Measurements from ENCODE around the gene DOCK1.

The DOCK1 gene

GRCh38 chr10:127186813-127187212 is 281.6 kb downstream of the DOCK1 start:
- no peak for TF ChIP-seq EZH2phosphoT487 (IDR thresholded peaks at IDR 0.05; ENCODE audit: borderline replicate concordance)
- 0 out of 2 replicates have a peak, but pooled peaks cover 2% of the 10 kb centered on the region for H3K9me3 ChIP-seq (ENCODE audit: insufficient read depth, low read depth, low read length)
- no peaks in the 10 kb centered on the region for H3K79me2 ChIP-seq (ENCODE audit: insufficient read depth, low read length)
- no peak overlapping the region for H3K9ac ChIP-seq (ENCODE audit: low read depth, low read length, poor library complexity, severe bottlenecking)
- no peak overlapping the region for H3K4me2 ChIP-seq (ENCODE audit: low read depth, low read length, poor library complexity, severe bottlenecking)
- no peaks in the 10 kb centered on the region for H4K20me1 ChIP-seq (ENCODE audit: insufficient read depth, low read length, poor library complexity, severe bottlenecking)
- no peaks in the 10 kb centered on the region for H3K36me3 ChIP-seq (ENCODE audit: insufficient read depth, low read length)
- H3F3A ChIP-seq (ENCODE audit: low read depth), result no peaks in the 10 kb centered on the region
- H3K27me3 ChIP-seq (ENCODE audit: insufficient read depth, low read length, poor library complexity, severe bottlenecking), result no peaks in the 10 kb centered on the region
- H3K4me3 ChIP-seq (ENCODE audit: low read length, poor library complexity, severe bottlenecking), result no peak overlapping the region
- H2AFZ ChIP-seq (ENCODE audit: low read length), result no peak overlapping the region
- no peaks in the 10 kb centered on the region for H3K4me1 ChIP-seq (ENCODE audit: insufficient read depth, low read length, poor library complexity, severe bottlenecking)
- no peaks in the 10 kb centered on the region for H3K9me2 ChIP-seq (replicated peaks; ENCODE audit: low read depth, low read length)

DNA sequence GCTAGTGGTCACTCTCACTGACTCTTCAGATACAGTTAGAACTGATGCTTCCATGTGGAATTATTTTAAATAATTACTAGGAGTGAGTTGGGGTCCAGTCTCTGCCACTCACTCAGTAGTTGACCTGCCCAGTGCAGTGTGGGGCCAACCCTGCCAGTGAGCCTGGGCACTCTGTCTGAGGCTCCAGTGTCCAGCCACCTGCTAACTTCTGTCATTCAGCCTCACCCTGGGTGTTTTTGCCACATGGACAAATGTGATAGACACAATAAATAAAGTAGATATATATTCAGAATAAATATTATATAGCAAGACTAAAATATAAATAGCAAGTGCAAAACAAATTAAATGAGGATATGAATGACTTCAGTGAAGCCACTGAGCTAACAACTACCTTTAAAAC is 284.0 kb downstream of the DOCK1 start:
- Histone ChIP-seq H3K9me3 (ENCODE audit: insufficient read depth, low read depth, low read length) (0 out of 2 replicates have a peak, but pooled peaks cover 2% of the 10 kb centered on the region), H4K20me1 (ENCODE audit: insufficient read depth, low read length, poor library complexity, severe bottlenecking) (no peaks in the 10 kb centered on the region), H2AFZ (ENCODE audit: low read length) (no peak overlapping the region), H3K27me3 (ENCODE audit: insufficient read depth, low read length, poor library complexity, severe bottlenecking) (no peaks in the 10 kb centered on the region), H3K79me2 (ENCODE audit: insufficient read depth, low read length) (no peaks in the 10 kb centered on the region), H3K36me3 (ENCODE audit: insufficient read depth, low read length) (no peaks in the 10 kb centered on the region), H3K9ac (ENCODE audit: low read depth, low read length, poor library complexity, severe bottlenecking) (no peak overlapping the region), H3K9me2 (replicated peaks; ENCODE audit: low read depth, low read length) (no peaks in the 10 kb centered on the region), H3K4me3 (ENCODE audit: low read length, poor library complexity, severe bottlenecking) (no peak overlapping the region), H3K4me1 (ENCODE audit: insufficient read depth, low read length, poor library complexity, severe bottlenecking) (no peaks in the 10 kb centered on the region), H3F3A (ENCODE audit: low read depth) (no peaks in the 10 kb centered on the region), H3K4me2 (ENCODE audit: low read depth, low read length, poor library complexity, severe bottlenecking) (no peak overlapping the region)
- TF ChIP-seq EZH2phosphoT487 (IDR thresholded peaks at IDR 0.05; ENCODE audit: borderline replicate concordance), result no peak
- TF ChIP-seq, protein P1, sequence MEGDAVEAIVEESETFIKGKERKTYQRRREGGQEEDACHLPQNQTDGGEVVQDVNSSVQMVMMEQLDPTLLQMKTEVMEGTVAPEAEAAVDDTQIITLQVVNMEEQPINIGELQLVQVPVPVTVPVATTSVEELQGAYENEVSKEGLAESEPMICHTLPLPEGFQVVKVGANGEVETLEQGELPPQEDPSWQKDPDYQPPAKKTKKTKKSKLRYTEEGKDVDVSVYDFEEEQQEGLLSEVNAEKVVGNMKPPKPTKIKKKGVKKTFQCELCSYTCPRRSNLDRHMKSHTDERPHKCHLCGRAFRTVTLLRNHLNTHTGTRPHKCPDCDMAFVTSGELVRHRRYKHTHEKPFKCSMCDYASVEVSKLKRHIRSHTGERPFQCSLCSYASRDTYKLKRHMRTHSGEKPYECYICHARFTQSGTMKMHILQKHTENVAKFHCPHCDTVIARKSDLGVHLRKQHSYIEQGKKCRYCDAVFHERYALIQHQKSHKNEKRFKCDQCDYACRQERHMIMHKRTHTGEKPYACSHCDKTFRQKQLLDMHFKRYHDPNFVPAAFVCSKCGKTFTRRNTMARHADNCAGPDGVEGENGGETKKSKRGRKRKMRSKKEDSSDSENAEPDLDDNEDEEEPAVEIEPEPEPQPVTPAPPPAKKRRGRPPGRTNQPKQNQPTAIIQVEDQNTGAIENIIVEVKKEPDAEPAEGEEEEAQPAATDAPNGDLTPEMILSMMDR (conservative IDR thresholded peaks at IDR 0.05; ENCODE audit: low read length), result no peak

DNA sequence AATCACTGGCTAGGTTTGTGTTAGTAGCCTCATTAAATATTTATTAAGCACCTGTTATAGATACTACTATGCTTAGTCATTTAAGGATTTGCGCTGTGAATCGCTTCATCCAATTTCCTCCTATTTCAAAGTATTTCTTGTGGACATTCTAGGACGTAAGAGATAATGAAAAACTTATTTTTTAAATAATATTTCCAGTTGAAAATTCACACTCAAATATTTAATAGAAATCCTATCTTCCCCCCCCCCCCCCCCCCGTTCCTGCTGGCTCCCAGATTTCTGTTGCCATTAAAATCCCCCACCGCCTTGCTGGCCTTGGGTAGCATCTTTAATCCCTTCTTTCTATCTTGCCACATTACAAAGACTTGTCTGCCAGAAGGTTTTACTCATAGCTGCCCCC is 285.2 kb downstream of the DOCK1 start:
- no peaks in the 10 kb centered on the region for H3K79me2 ChIP-seq (ENCODE audit: insufficient read depth, low read length)
- TF ChIP-seq EZH2phosphoT487 (IDR thresholded peaks at IDR 0.05; ENCODE audit: borderline replicate concordance), result no peak
- TF ChIP-seq, protein P1 (conservative IDR thresholded peaks at IDR 0.05; ENCODE audit: low read length), result no peak
- no peak overlapping the region for H3K4me3 ChIP-seq (ENCODE audit: low read length, poor library complexity, severe bottlenecking)
- no peaks in the 10 kb centered on the region for H3K4me1 ChIP-seq (ENCODE audit: insufficient read depth, low read length, poor library complexity, severe bottlenecking)
- H3K9me3 ChIP-seq (ENCODE audit: insufficient read depth, low read depth, low read length), result 0 out of 2 replicates have a peak, but pooled peaks cover 2% of the 10 kb centered on the region
- H3K36me3 ChIP-seq (ENCODE audit: insufficient read depth, low read length), result no peaks in the 10 kb centered on the region
- no peak overlapping the region for H3K9ac ChIP-seq (ENCODE audit: low read depth, low read length, poor library complexity, severe bottlenecking)
- H4K20me1 ChIP-seq (ENCODE audit: insufficient read depth, low read length, poor library complexity, severe bottlenecking), result no peaks in the 10 kb centered on the region
- no peak overlapping the region for H2AFZ ChIP-seq (ENCODE audit: low read length)
- H3K27me3 ChIP-seq (ENCODE audit: insufficient read depth, low read length, poor library complexity, severe bottlenecking), result no peaks in the 10 kb centered on the region
- H3F3A ChIP-seq (ENCODE audit: low read depth), result no peaks in the 10 kb centered on the region
- H3K4me2 ChIP-seq (ENCODE audit: low read depth, low read length, poor library complexity, severe bottlenecking), result no peak overlapping the region
- no peaks in the 10 kb centered on the region for H3K9me2 ChIP-seq (replicated peaks; ENCODE audit: low read depth, low read length)

- Histone ChIP-seq H3K4me1 (ENCODE audit: insufficient read depth, low read length, poor library complexity, severe bottlenecking) (no peaks in the 10 kb centered on the region), H3K36me3 (ENCODE audit: insufficient read depth, low read length) (no peaks in the 10 kb centered on the region), H3K4me3 (ENCODE audit: low read length, poor library complexity, severe bottlenecking) (no peak overlapping the region), H3K79me2 (ENCODE audit: insufficient read depth, low read length) (no peaks in the 10 kb centered on the region), H3K9ac (ENCODE audit: low read depth, low read length, poor library complexity, severe bottlenecking) (no peak overlapping the region), H4K20me1 (ENCODE audit: insufficient read depth, low read length, poor library complexity, severe bottlenecking) (no peaks in the 10 kb centered on the region), H3K27me3 (ENCODE audit: insufficient read depth, low read length, poor library complexity, severe bottlenecking) (no peaks in the 10 kb centered on the region), H3K9me2 (replicated peaks; ENCODE audit: low read depth, low read length) (no peaks in the 10 kb centered on the region), H2AFZ (ENCODE audit: low read length) (no peak overlapping the region), H3K9me3 (ENCODE audit: insufficient read depth, low read depth, low read length) (0 out of 2 replicates have a peak, but pooled peaks cover 2% of the 10 kb centered on the region), H3F3A (ENCODE audit: low read depth) (no peaks in the 10 kb centered on the region), H3K4me2 (ENCODE audit: low read depth, low read length, poor library complexity, severe bottlenecking) (no peak overlapping the region)
- TF ChIP-seq, protein P1 (conservative IDR thresholded peaks at IDR 0.05; ENCODE audit: low read length), result no peak
- no peak for TF ChIP-seq EZH2phosphoT487 (IDR thresholded peaks at IDR 0.05; ENCODE audit: borderline replicate concordance)
Measured at GRCh38 chr10:127193125-127193524, 287.9 kb downstream of the DOCK1 start.
